Activated CD8-positive, alpha-beta memory T cell treated with anti-CD3 and anti-CD28 coated beads, Interleukin-2, amount 50 U/mL, for 4 hours (primary cell): Measurements from ENCODE around the gene ACACA.
A peak's percentile ranks its signal among the peaks of the same experiment; 100 is the strongest.

Experiments used
- DNase-seq: peaks from one replicate; pipeline ENCODE4 v3.0.0-alpha.2; 2020

Gene ACACA

GRCh38 chr17:37059493-37059892, 347.1 kb downstream of the ACACA start:
- DNase-seq, result no peak

GRCh38 chr17:37056622-37057021, 350.0 kb downstream of the ACACA start:
- DNase-seq, result no peak

- no peak for DNase-seq
These were observed 351.7 kb downstream of the ACACA start for GRCh38 chr17:37054894-37055293.

DNA sequence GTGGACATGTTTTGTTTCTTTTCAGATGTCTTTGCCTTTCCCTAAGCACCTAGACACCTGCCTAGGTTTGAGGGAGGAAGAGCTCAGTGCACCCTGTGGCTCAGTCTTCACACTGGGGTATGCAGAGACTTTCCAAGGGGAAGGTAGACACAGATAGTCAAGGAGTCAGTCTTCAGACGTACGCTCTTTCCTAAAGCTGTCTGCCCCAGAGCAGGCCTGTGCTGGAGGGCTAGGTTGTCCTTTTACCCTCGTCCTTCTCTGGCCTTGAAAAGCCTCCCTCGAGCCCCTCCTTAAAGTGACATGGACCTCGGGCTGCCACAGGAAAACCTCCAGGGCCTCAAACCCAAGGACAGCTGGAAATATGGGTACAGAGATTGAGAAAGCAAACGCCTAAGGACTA, 354.2 kb downstream of the ACACA start:
- no peak for DNase-seq

DNA sequence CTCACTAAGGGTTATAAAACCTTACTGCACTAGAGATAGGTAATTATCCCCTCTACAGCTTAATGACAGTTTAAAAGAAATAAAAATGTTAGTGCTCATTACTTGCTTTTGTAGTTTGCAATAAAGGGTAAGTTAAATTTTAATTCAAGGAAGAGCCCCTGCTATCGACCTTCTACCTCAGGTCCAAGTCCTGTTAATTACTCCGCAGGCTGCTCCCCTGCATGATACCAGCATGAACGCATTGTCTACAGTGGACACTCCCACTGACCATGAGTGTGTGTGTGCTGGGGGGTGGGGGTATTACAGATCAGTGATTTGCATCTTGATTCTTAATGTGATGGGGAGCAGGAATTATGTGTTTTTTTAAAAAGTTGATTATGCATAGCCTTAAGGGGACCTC, 354.8 kb downstream of the ACACA start:
- DNase-seq, result no peak

DNA sequence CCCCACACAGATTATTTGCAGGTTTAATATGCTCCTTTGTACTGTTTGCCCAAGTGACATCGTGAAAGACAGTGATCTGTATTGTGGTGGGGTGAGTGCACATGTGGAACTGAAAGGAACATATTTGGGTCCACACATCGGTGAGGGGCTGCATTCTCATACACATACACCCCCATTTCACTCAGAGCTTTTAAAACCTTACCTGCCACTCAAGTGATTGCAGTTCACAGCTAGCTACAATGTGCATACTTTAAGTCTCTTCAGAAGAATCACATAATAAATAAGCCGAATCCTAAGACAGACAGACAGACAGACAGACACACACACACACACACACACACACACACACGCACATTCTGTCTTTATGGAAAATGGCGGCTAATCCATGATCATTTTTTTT, 355.3 kb downstream of the ACACA start:
- no peak for DNase-seq

DNA sequence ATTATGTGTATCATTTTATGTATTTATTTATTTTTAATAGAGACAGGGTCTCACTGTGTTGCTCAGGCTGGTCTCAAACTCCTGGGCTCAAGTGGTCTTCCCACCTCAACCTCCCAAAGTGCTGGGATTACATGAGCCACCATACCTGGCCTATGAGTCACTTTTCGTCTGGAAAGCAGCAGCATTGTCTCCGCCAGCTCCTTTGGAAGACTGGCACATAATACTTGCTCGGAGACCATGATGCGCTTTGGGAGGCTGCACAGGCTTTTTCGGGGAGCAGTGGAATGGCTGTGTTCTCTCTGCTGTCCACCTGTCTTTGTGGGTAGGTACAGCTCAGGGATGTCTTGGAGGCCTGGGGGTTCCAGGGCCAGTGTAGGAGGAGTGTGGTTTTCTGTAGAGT, 355.7 kb downstream of the ACACA start:
- DNase-seq, result no peak

- no peak for DNase-seq
These were observed 357.8 kb downstream of the ACACA start for GRCh38 chr17:37048811-37049210.

DNA sequence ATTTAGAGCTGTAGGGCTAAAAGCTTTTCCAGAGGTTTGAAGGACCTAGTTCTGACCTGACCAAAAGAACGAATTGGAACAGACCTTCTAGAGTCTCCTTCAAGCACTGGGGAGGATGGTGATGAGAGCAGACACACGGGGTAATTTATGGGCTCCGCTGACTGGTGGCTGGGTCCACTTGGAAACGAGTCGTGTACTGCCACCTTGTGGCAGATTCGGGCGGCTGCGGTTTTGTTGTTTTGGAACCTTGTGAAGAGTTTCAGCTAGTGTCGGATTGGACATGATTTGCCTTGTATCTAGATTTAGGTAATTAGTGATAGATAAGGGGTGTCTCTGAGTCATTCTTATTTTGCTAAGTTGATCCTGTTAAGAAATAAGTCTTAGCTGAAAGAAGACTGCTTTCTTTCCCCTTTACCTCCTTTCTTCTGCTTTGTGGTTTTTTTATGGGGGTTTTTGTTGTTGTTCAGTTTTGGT, 359.0 kb downstream of the ACACA start:
- peak; percentile 81 for DNase-seq

- DNase-seq, result no peak
These were observed 361.2 kb downstream of the ACACA start for GRCh38 chr17:37045351-37045922.

- no peak for DNase-seq
These were observed 363.4 kb downstream of the ACACA start for GRCh38 chr17:37043201-37043600.

GRCh38 chr17:37041932-37042331, 364.7 kb downstream of the ACACA start:
- DNase-seq, result no peak

DNA sequence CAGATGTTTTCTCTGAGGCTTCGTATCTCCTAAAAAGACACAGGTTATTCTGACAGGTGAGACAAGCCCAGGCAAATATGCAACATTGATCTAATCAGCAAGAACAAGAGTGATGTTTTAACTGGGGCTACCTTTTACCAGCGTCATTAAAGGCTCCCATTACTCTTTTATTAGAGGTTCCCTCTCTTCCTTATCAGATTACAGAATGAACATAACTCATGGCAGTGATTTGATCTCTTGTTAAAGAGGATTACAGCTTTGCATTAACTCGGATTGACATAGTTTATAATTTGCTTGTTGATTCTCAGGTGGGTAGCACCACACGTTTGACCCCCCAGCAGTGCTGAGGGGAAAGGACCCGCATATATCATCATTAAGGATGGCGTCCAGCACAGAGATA, 367.4 kb downstream of the ACACA start:
- DNase-seq, result no peak

GRCh38 chr17:37037590-37038155, 369.0 kb downstream of the ACACA start:
- DNase-seq, result no peak
